ENCODE results near the gene SCEL.
"Not testable (repeated sequence)": the region's sequence is repeated elsewhere in the genome, so short reads cannot be mapped to it uniquely, and the experiment has no call there.

Gene SCEL, protein sequence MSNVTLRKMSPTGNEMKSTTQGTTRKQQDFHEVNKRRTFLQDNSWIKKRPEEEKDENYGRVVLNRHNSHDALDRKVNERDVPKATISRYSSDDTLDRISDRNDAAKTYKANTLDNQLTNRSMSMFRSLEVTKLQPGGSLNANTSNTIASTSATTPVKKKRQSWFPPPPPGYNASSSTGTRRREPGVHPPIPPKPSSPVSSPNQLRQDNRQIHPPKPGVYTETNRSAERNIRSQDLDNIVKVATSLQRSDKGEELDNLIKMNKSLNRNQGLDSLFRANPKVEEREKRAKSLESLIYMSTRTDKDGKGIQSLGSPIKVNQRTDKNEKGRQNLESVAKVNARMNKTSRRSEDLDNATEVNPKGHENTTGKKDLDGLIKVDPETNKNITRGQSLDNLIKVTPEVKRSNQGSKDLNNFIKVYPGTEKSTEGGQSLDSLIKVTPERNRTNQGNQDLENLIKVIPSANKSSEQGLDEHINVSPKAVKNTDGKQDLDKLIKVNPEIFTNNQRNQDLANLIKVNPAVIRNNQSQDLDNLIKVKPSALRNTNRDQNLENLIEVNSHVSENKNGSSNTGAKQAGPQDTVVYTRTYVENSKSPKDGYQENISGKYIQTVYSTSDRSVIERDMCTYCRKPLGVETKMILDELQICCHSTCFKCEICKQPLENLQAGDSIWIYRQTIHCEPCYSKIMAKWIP

GRCh38 chr13:77535448-77535847 lies at the start of gene SCEL:
TSS of gene SCEL (plus strand) at chr13:77535706. CDS start at chr13:77555876, 20,170 bp downstream.
- no peak for DNase-seq (ENCODE audit: low read depth in 2 of 3, low spot score in 2 of 3)

- no peak for DNase-seq (ENCODE audit: low read depth in 2 of 3, low spot score in 2 of 3)
Observed at GRCh38 chr13:77489566-77490337, 45.8 kb upstream of the SCEL start.

- DNase-seq (ENCODE audit: low read depth in 2 of 3, low spot score in 2 of 3): no peak
Observed at GRCh38 chr13:77492982-77493381, 42.5 kb upstream of the SCEL start.

GRCh38 chr13:77494226-77494625 lies 41.3 kb upstream of the SCEL start:
- no peak for DNase-seq (ENCODE audit: low read depth in 2 of 3, low spot score in 2 of 3)

- DNase-seq (ENCODE audit: low read depth in 2 of 3, low spot score in 2 of 3): no peak
Observed at GRCh38 chr13:77497350-77497749, 38.2 kb upstream of the SCEL start.

- no peak for DNase-seq (ENCODE audit: low read depth in 2 of 3, low spot score in 2 of 3)
Observed at GRCh38 chr13:77497835-77498234, 37.7 kb upstream of the SCEL start.

GRCh38 chr13:77502104-77502720 lies 33.3 kb upstream of the SCEL start:
- no peak for DNase-seq (ENCODE audit: low read depth in 2 of 3, low spot score in 2 of 3)

GRCh38 chr13:77503398-77503797 lies 32.1 kb upstream of the SCEL start:
- no peak for DNase-seq (ENCODE audit: low read depth in 2 of 3, low spot score in 2 of 3)

GRCh38 chr13:77506874-77507273 lies 28.6 kb upstream of the SCEL start:
- no peak for DNase-seq (ENCODE audit: low read depth in 2 of 3, low spot score in 2 of 3)

- no peak for DNase-seq (ENCODE audit: low read depth in 2 of 3, low spot score in 2 of 3)
Observed at GRCh38 chr13:77507931-77508776, 27.4 kb upstream of the SCEL start.

- DNase-seq (ENCODE audit: low read depth in 2 of 3, low spot score in 2 of 3): no peak
Observed at GRCh38 chr13:77508959-77509620, 26.4 kb upstream of the SCEL start.

DNA sequence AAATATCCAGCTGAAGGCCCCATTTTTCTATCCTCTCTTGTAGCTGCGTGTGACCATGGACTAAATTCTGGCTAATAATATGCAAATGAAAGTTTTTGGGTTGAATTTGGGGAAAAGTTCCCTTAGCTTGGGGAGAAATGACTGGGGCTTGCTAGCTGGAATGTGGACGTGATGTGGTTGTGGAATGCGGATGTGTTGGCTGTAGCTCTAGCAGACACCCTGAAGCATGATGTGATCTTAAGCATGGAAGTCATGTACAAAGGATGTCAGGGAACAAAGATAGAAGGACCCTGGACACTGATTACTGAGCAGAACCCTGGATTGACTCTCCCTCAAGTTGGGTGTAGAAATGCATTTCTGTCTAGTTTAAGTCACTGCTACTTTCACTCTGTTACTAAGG lies 25.4 kb upstream of the SCEL start:
- DNase-seq (ENCODE audit: low read depth in 2 of 3, low spot score in 2 of 3): no peak

GRCh38 chr13:77511552-77511951 lies 24.0 kb upstream of the SCEL start:
- DNase-seq (ENCODE audit: low read depth in 2 of 3, low spot score in 2 of 3): no peak

DNA sequence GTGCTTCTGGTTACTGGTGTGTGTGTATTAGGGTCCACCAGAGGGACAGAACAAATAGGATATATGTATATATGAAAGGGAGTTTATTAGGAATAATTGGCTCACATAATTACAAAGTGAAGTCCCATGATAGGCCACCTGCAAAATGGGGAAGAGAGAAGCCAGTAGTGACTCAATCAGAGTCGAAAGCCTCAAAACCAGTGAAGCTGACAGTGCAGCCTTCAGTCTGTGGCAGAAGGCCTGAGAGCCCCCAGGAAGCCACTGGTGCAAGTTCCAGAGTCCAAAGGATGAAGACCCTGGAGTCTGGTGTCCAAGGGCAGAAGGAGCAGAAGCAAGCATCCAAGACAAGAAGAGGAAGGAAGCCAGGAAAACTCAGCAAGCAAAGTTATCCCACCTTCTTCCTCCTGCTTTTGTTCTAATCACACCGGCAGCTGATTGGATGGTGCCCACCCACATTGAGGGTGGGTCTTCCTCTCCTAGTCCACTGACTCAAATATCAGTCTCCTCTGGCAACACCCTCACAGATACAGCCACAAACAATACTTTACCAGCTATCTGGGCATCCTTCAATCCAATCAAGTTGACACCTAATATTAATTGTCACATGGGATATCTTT lies 21.7 kb upstream of the SCEL start:
- no peak for DNase-seq (ENCODE audit: low read depth in 2 of 3, low spot score in 2 of 3)

DNA sequence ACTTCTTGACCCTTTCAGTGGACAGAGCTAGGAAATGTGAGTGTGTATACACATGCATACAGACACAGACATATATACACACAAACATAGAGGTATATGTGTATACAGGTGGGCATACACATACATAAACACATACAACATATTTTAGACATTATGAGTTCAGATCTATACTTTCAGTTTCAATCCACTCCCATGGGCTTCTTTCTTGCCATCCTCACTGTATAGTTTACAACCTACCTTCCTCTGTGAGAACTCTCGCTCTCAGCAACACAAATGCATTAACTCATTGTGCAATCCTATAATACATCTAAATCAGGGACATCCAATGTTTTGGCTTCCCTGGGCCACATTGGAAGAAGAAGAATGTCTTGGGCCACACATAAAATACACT lies 21.2 kb upstream of the SCEL start:
- no peak for DNase-seq (ENCODE audit: low read depth in 2 of 3, low spot score in 2 of 3)

GRCh38 chr13:77515785-77516184 lies 19.7 kb upstream of the SCEL start:
- DNase-seq (ENCODE audit: low read depth in 2 of 3, low spot score in 2 of 3): no peak

DNA sequence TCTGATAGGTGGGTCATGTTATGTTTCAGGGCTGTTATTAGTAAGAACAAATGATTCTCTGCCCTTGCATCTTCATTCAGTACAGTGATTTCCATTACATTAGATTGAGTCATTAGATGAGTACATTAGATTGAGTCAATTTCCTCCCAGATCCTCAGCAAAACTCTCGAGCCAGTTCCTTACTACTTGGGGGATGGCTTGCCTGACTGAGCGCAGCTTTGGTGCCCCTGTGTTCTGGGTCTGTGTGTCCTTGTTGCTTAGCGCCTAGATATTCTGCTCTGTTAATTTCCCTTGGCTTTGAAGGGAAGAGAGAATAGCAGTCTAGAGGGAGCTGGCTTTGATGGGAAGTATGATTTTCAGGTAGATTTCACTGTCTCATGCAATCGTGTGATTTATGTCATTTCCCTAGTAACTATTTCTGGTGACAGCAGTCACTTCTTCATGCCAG lies 19.1 kb upstream of the SCEL start:
- DNase-seq (ENCODE audit: low read depth in 2 of 3, low spot score in 2 of 3): no peak

DNA sequence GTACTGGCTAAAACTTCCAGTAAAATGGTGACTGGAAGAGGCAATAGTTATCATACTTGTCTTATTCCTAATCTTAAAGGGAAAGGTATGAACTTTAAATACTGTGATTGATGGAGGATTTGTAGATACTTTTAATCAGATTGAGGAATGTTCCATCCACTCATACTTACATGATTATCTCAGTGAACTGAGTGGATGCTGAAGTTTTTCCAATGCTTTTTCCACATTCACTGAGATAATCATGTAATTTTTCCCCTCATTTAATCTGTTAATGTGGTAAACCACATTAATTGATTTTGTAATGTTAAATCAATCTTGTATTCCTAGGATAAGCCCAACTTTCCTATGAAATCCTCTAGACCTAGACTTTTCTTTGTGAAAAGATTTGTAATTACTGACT lies 17.2 kb upstream of the SCEL start:
- DNase-seq (ENCODE audit: low read depth in 2 of 3, low spot score in 2 of 3): no peak

- DNase-seq (ENCODE audit: low read depth in 2 of 3, low spot score in 2 of 3): not testable (repeated sequence)
Observed at GRCh38 chr13:77519396-77519795, 16.1 kb upstream of the SCEL start.
